GM18505 (cell line): Measurements from ENCODE around the gene PLEKHF1.

Experiments used
- ATAC-seq: cut with Tn5 transposase; IDR thresholded peaks from one replicate; pipeline ENCODE4 v1.9.1; 2021; ENCODE audit not compliant: unreplicated experiment
- POLR2A ChIP-seq: IDR thresholded peaks from 4 replicates; pipeline ENCODE4 v1.6.1; 2011; ENCODE audit warnings: borderline replicate concordance; ENCODE audit not compliant: insufficient read depth, insufficient read length; ENCODE audit errors: extremely low read depth

PLEKHF1 gene

GRCh38 chr19:29676586-29676985 is 11.3 kb downstream of the PLEKHF1 start:
- no peak for TF ChIP-seq POLR2A
- ATAC-seq, result no peak

- TF ChIP-seq POLR2A, result no peak
- ATAC-seq, result no peak
These were observed 11.9 kb downstream of the PLEKHF1 start for GRCh38 chr19:29677001-29677817.

GRCh38 chr19:29678484-29679106 is 13.3 kb downstream of the PLEKHF1 start:
- ATAC-seq, result no peak
- no peak for TF ChIP-seq POLR2A

GRCh38 chr19:29679598-29680210 is 14.4 kb downstream of the PLEKHF1 start:
- no peak for TF ChIP-seq POLR2A
- ATAC-seq, result no peak

- peak; percentile 80 for ATAC-seq
- peak; percentile 43 for TF ChIP-seq POLR2A
These were observed 15.2 kb downstream of the PLEKHF1 start for GRCh38 chr19:29680447-29680846.

GRCh38 chr19:29680937-29681336 is 15.7 kb downstream of the PLEKHF1 start:
- no peak for ATAC-seq
- no peak for TF ChIP-seq POLR2A

GRCh38 chr19:29681422-29682235 is 16.4 kb downstream of the PLEKHF1 start:
- no peak for ATAC-seq

GRCh38 chr19:29682236-29682895 is 17.1 kb downstream of the PLEKHF1 start:
- no peak for ATAC-seq
- TF ChIP-seq POLR2A, result no peak

More at GRCh38 chr19:29681422-29682235, 16.4 kb downstream of the PLEKHF1 start:
- no peak for TF ChIP-seq POLR2A

- TF ChIP-seq POLR2A, result no peak
- ATAC-seq, result no peak
These were observed 17.7 kb downstream of the PLEKHF1 start for GRCh38 chr19:29683009-29683408.

- no peak for ATAC-seq
- TF ChIP-seq POLR2A, result no peak
These were observed 20.1 kb downstream of the PLEKHF1 start for GRCh38 chr19:29685326-29685725.

- ATAC-seq, result no peak
- no peak for TF ChIP-seq POLR2A
These were observed 21.1 kb downstream of the PLEKHF1 start for GRCh38 chr19:29686285-29686805.

- no peak for ATAC-seq
These were observed 22.1 kb downstream of the PLEKHF1 start for GRCh38 chr19:29687244-29687896.

More at GRCh38 chr19:29687244-29687896, 22.1 kb downstream of the PLEKHF1 start:
- TF ChIP-seq POLR2A, result no peak
